ENCODE results near the gene RASL10B. TPM values are rescaled to one million over a fixed set of nuclear protein-coding genes. Genes with fewer than 3 reads are reported as not detected.

The RASL10B gene
- total and polyA plus RNA-seq, 9 donors: 2.3 to 14.8 (median 6.6) TPM

DNA sequence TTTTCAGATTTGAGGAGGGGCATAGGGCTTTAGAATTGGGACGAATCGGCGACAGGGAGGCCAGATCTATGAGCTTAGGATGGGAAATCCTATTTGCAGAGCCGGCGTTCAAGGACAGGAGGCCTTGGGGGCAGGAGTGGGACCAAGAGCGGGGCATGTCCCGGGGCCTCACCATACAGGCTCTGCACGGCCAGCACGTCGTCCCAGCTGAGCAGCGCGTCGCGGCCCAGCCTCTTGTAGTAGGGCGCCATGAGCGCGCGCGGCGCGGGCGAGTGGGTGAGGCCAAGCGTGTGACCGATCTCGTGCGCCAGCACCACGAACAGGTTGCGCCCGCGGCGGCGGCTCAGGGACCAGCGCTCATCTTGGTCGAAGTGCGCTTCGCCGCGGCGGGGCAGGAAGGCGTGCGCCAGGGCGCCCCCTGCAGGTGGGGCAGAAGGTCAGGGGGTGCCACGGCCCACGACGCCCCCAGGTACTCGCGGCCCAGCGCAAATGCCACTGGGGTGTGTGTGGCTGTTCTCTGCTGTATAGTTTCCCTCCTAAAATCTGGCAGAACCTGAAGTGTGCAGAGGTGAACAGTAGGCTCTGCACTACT is 38.6 kb downstream of the RASL10B start:
- H3K36me3 ChIP-seq: no peaks in the 10 kb centered on the region
- H3K27ac ChIP-seq: no peak overlapping the region
- intact Hi-C loops (cut with DNase I): loop anchor here in 1 of 4 donors (5.0 to 10.0 kb wide), 2 partner anchors 37 to 715 kb away; partner anchors contain the start of genes TAF15 and ZNHIT3
- H3K9me3 ChIP-seq: no peaks in the 10 kb centered on the region
- TF ChIP-seq, protein P1, sequence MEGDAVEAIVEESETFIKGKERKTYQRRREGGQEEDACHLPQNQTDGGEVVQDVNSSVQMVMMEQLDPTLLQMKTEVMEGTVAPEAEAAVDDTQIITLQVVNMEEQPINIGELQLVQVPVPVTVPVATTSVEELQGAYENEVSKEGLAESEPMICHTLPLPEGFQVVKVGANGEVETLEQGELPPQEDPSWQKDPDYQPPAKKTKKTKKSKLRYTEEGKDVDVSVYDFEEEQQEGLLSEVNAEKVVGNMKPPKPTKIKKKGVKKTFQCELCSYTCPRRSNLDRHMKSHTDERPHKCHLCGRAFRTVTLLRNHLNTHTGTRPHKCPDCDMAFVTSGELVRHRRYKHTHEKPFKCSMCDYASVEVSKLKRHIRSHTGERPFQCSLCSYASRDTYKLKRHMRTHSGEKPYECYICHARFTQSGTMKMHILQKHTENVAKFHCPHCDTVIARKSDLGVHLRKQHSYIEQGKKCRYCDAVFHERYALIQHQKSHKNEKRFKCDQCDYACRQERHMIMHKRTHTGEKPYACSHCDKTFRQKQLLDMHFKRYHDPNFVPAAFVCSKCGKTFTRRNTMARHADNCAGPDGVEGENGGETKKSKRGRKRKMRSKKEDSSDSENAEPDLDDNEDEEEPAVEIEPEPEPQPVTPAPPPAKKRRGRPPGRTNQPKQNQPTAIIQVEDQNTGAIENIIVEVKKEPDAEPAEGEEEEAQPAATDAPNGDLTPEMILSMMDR (IDR thresholded peaks at IDR 0.05): no peak
- TF ChIP-seq EP300 (IDR thresholded peaks at IDR 0.05) (no peak), POLR2A (IDR thresholded peaks at IDR 0.05) (no peak)
- no peaks in the 10 kb centered on the region for H3K27me3 ChIP-seq
- WGBS, 3 donors: 91 to 93% (median 91%) methylated on average over 48 of the region's 48 CpGs
- H3K4me3 ChIP-seq: no peak overlapping the region
- H3K4me1 ChIP-seq (ENCODE audit: insufficient read depth): no peaks in the 10 kb centered on the region
- DNase-seq: no peak

DNA sequence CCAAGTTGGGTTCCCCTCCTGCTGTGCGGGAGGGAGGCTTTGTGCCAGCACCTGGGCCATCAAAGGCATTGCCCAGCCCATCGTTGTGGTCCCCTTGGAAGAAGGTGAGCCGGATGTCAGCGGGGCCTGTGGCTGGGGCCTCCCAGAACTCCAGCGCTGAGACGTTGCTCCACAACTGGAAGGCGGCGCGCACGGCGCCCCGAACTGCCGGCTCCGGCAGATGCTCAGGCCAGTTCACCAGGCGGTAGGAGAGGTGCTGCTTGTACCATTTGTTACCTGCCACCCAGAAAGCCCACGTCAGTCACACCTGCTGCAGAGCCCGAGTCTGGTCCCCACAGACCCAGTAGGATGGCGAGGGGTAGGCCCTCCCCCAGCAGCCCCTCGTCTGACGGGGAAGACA is 41.7 kb downstream of the RASL10B start:
- TF ChIP-seq POLR2A (IDR thresholded peaks at IDR 0.05) (no peak), EP300 (IDR thresholded peaks at IDR 0.05) (no peak)
- TF ChIP-seq, protein P1 (IDR thresholded peaks at IDR 0.05): no peak
- 84 to 91% (median 86%) methylated on average over 20 of the region's 20 CpGs for whole genome bisulfite sequencing, 3 donors
- Histone ChIP-seq H3K4me1 (ENCODE audit: insufficient read depth) (no peaks in the 10 kb centered on the region), H3K4me3 (no peak overlapping the region), H3K27me3 (no peaks in the 10 kb centered on the region), H3K27ac (no peak overlapping the region), H3K36me3 (no peaks in the 10 kb centered on the region), H3K9me3 (no peaks in the 10 kb centered on the region)
- intact Hi-C loops (cut with DNase I): no loop called here
- no peak for DNase-seq

DNA sequence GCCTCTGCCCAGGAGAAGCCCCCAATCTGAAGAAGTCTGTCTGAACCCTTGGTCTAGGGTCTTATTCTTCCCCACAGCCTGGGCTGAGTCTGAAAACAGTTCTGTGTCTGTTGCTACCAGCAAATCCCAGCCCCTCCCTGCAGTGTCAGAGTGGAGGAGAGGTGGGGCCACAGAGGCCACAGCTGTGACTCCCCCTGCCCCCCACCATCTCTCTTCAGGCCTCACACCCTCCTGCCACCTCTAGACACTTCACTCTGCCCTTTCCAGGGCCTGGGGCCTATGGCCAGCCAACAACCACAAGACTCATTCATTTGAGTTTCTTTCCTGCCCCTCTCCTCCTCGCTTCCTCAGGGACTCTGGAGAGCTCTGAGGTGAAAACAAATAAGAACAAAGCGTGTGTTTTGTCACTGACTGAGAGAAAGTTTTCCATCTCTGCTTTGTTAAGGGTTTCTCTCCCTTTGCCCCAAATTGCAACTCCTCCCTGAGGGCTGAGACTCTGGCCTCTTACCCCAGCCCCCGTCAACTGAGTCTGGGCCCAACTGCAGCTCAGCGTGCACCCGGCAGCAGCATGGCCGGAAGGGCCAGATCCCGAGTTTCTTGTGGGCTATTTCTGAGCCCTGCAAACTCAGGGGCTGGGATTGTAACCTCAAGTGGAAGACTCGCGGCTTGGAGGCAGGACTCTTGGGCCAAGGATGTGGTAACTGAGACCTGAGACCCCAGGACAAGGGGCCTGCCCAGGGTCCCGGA is 42.4 kb downstream of the RASL10B start:
- Histone ChIP-seq H3K36me3 (no peaks in the 10 kb centered on the region), H3K4me1 (ENCODE audit: insufficient read depth) (no peaks in the 10 kb centered on the region), H3K9me3 (no peaks in the 10 kb centered on the region), H3K27me3 (no peaks in the 10 kb centered on the region), H3K4me3 (no peak overlapping the region), H3K27ac (no peak overlapping the region)
- WGBS, 3 donors: 67 to 79% (median 72%) methylated on average over 10 of the region's 10 CpGs
- intact Hi-C loops (cut with DNase I): no loop called here
- TF ChIP-seq POLR2A (IDR thresholded peaks at IDR 0.05) (no peak), EP300 (IDR thresholded peaks at IDR 0.05) (no peak)
- TF ChIP-seq, protein P1 (IDR thresholded peaks at IDR 0.05): no peak
- DNase-seq: no peak

DNA sequence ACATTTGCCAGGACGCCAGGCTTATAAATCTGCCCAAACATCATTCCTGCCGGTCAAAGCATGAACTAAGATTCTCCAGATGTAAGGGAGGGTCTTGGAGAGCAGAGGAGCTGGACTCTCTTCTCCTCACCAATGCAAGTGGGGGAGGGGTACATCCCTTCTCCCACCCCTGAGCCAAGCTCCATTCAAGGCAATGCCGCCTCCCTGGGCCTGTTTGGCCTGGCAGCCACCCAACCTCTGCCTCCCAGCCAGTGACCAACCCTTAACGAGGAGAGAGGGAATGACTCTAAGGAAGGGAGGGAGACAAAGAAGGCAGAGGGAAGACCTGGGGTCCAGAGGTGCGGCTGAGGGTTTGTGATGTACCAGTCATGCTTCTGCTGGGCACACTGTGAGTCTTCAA is 43.1 kb downstream of the RASL10B start:
- no peaks in the 10 kb centered on the region for H3K4me1 ChIP-seq (ENCODE audit: insufficient read depth)
- no peak for TF ChIP-seq POLR2A (IDR thresholded peaks at IDR 0.05)
- TF ChIP-seq, protein P1 (IDR thresholded peaks at IDR 0.05): no peak
- TF ChIP-seq EP300 (IDR thresholded peaks at IDR 0.05): no peak
- H3K4me3 ChIP-seq: no peak overlapping the region
- H3K27me3 ChIP-seq: no peaks in the 10 kb centered on the region
- no peaks in the 10 kb centered on the region for H3K36me3 ChIP-seq
- no peaks in the 10 kb centered on the region for H3K9me3 ChIP-seq
- intact Hi-C loops (cut with DNase I): no loop called here
- no peak overlapping the region for H3K27ac ChIP-seq
- 40 to 49% (median 47%) methylated on average over 5 of the region's 5 CpGs for WGBS, 3 donors
- peak in 1 of 5 donors; percentile 42 for DNase-seq
